Esophagus muscularis mucosa (tissue), 3 donors: Measurements from ENCODE around the gene DENND2A.

Experiments
- POLR2A ChIP-seq: fragments of 450-650 bp; IDR thresholded peaks from one replicate; pipeline ENCODE4 v1.6.1; 2017; ENCODE audit warnings: antibody characterized with exemption, moderate library complexity, mild to moderate bottlenecking, low read depth
- TF ChIP-seq, protein P1 (sequence below), 3 experiments: fragments of 200-600 bp in 2 of 3; fragments of 450-650 bp in 1 of 3; sonication (generic) in 2 of 3; IDR thresholded peaks; one replicate each; pipeline ENCODE4 v1.5.1; 2017 to 2019; ENCODE audit warnings: antibody characterized with exemption in 3 of 3, mild to moderate bottlenecking in 2 of 3, moderate library complexity in 1 of 3

DNA sequence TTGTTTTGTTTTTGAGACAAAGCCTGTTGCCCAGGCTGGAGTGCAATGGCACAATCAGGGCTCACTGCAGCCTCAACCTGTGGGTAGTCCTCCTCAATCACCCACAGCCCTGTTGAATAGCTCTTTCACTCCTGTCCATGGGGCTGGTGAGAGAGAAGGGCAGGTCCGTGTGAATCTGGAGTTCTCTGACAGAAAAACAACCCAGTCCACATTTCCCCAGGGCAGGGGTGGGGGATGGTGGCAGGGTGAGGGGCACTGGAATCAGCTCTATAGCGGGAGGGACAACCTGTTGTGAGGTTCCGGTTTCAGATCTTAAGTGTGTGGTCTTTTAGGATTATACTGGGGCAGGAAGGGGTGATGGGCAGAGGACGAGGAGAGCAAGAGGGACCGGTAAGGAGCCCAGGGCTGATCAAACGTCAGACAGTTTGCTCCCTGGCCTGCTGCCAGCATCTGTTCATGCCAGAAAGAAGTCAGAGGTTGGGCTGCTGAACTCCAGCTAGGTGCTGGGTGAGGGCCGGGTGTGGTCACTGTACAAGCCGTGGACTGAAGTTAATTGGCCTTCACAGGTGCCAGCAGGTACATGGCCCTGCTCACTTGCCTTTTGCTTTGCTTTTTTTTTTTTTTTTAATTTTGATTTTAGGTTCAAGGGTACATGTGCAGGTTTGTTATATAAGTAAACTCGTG is 128.2 kb downstream of the DENND2A start:
- TF ChIP-seq, protein P1, sequence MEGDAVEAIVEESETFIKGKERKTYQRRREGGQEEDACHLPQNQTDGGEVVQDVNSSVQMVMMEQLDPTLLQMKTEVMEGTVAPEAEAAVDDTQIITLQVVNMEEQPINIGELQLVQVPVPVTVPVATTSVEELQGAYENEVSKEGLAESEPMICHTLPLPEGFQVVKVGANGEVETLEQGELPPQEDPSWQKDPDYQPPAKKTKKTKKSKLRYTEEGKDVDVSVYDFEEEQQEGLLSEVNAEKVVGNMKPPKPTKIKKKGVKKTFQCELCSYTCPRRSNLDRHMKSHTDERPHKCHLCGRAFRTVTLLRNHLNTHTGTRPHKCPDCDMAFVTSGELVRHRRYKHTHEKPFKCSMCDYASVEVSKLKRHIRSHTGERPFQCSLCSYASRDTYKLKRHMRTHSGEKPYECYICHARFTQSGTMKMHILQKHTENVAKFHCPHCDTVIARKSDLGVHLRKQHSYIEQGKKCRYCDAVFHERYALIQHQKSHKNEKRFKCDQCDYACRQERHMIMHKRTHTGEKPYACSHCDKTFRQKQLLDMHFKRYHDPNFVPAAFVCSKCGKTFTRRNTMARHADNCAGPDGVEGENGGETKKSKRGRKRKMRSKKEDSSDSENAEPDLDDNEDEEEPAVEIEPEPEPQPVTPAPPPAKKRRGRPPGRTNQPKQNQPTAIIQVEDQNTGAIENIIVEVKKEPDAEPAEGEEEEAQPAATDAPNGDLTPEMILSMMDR (IDR thresholded peaks at IDR 0.05) = no peak
- TF ChIP-seq POLR2A = no peak
